Measurements from ENCODE around the gene DCHS2.
A peak's percentile ranks its signal among the peaks of the same experiment; 100 is the strongest.

DCHS2 gene

DNA sequence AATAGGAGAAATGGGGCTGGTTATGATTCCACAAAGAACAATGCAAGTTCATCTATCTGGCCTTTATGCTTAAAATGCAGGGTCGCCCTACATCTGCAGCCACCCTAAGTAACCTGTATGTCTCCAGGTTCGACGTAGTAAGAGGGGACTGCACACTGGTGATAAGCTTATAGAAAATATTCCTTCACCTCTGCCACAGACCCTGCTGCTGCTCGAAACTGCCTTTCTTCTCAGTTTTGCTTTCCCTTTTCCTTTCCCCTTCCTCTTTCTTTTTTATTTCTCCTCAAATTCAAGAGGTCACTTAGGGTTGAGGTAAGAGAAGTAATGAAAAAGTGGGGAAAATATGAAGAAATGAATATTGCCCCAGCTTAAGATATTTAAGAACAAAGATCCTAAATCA is 123.5 kb downstream of the DCHS2 start:
- DNase-seq, result no peak

DNA sequence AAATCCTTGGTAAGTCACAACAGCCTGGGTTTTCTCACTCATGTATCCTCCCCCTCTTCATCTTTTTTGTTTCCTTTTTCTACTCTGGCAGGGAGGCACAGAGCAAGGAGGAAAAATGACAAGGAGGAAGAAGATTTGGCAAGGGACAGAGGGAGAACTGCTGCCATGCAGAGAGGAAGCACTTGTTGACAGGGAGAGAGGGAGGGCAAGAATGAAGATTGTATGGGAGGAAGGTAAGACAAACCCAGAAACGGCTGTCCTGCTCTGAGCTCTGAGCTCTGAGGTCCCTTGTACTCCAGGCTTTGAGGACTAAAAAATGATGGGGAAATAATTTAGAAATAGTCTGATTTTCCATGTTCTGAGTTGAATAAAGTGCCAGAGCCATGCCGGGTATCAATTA is 123.9 kb downstream of the DCHS2 start:
- DNase-seq, result no peak

DNA sequence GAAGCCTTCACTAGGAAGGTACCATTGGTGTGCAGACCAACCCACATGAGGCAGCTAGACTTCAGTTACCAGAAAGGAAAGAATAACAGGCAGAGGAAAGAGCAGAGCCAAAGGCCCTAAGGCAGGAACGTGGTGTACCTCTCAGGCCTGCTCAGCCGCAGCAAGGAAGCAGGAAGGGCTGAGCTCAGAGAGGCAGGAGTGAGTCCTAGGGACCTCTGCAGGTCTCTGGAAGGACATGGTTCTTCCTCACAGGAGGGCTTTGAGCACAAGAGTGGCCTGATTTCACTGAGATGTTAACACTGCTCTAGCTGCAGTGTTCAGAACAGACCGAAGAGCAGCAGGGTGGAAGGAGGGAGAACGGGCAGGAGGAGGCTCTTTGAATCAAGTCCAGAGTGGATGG is 124.6 kb downstream of the DCHS2 start:
- no peak for DNase-seq

DNA sequence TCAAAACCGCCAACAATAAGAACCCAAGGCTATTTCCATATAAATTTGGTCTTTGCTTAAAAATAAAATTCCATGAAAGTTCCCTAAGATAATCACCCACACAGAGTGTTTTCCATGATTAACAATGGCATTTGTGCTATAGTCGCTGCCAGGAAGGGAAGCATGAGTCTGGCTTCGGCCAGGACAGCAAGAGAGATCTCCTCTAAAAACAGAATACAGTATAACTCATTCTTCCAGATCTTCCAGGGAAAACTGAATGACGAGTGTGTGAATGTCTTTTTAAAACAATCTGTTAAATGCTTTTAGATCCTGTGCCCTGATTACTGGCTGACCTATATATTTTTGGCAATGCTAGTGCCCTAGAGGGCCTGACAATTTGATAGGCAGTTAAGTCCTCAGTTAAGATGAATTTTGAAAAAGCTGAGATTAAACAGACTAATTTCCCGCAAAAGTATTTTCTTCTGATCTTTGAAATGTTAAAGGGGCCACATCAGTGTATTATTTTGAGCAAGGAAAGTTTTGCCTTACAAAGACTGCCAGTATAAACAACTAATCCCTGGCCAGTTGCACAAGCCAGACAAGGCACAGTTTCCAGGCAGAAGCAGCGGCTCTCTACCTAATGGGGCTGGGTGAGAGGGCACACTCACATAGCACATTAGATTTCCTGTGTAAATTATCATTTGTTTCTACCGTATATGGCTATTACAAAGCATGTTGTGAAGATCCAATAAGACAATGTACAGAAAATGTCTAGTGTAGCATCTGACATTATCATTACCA is 127.3 kb downstream of the DCHS2 start:
- no peak for DNase-seq

DNA sequence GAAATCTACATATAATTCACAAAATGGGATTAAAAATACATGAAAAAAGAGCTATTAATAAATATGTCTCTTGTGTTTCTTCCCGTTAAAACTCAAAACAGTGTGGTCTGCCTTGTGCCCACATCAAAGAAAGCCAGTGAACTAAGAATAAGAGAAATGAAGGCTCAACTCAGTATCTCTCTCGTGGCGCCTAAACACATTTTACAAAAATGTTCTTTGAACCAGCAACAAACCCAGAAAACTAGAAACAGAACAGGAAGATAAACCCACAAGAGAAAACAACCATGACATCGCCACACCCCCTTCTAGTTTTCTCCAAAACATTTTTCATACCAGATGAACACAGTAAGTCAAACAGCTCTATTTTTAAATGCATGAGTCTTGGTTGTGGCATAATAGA is 130.1 kb downstream of the DCHS2 start:
- DNase-seq, result no peak

DNA sequence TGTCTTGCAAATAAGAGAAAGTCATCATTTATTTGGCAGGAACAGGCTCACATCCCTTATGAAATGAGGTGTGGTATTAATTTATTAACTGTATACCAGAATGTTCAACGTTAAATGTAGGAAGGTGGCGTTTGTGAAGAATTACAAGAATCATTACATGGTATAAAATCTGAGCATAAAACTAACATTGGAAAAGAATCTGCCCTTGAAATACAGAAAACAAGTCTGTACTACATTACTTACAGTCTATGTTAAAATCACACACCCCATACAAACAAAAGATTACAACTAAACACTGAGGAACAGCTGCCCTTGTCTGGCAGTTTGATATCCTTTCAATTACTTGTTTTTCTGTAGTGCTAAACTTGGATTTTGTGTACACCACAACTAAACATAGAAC is 131.1 kb downstream of the DCHS2 start:
- no peak for DNase-seq

DNA sequence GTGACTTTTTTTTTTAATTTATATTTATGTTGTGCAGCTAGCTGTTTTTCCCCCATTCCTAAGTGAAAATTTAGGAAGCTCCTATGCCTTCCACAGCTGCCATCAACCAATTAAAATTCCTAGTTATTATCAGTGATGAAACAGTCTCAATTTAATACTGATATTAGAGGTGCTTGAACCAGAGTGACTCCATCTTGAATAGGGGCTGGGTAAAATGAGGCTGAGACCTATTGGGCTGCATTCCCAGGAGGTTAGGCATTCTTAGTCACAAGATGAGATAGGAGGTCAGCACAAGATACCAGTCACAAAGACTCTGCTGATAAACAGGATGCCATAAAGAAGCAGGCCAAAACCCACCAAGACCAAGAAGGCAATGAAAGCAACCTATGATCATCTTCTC is 136.7 kb downstream of the DCHS2 start:
- no peak for DNase-seq

DNA sequence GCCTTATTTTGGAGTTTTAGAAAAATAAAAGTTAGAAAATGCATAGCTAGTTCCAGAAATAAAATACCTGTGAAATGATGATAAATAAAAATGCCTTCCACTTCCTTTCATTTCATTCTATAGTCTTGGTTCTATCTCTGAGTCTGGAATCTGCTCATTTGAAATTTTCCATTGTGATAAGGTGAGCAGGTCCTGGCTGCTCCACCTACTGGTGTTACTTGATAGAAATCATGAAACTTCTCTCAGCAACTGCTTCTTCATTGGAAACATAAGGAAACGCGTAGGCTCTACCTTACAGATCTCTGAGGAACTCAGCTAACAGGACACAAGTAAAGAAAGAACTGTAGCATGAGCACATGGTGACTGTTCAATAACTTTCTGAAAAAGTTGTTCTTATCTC is 141.8 kb downstream of the DCHS2 start:
- no peak for DNase-seq

DNA sequence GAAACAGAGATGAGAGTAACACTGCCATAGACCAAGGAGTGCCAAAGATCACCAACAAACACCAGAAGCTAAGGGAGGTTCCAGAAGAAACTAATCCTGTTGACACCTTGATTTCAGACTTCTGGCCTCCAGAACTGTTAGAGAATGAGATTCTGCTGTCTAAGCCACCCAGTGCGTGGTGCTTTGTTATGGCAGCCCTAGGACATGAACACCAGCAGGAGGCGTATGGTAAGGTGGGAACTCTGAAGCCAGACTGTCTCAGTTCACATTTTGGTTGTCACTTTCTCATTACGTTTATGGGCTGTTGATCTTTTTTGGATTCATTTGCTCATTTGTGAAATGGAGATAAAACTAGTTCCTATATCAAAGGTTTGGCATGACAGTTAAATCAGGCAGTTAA is 142.9 kb downstream of the DCHS2 start:
- DNase-seq, result no peak

DNA sequence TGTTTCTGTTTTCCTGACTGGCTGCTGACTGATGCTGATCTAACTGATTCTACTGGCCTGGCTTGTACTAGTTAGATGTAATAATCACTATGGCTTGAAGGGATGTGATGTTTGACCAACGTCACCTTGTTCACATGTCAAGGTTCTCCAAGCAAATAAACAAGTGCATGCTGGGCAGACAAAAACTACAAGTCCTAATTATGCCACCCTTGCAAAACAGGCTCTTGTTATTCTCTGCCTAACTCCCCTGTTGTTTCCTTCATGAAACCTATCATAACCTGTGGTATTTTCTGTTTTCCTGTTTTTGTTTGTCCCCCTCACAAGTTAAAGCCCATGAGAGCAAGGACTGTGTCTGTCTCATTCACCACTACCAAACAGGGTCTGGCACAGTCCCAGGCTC is 146.2 kb downstream of the DCHS2 start:
- DNase-seq, result no peak

DNA sequence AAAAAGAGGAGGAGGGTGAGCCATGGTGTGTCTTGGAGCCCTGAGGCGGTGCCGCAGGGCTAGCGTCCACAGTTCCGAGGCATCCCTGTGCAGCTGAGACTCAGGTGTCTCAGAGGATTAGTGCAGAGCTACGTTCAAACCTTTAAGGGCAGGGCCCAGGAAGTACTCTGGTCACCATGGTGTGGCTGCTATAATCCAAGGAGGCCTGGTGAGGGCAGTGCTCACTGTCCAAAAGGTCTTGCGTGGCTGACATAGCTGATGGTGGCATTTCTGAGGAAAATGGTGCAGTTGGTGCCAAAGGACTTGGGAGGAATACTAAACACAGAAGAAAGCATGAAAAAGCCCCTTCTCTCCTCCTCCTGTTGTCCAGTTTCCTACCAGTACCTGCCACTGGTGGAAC is 146.9 kb downstream of the DCHS2 start:
- no peak for DNase-seq

DNA sequence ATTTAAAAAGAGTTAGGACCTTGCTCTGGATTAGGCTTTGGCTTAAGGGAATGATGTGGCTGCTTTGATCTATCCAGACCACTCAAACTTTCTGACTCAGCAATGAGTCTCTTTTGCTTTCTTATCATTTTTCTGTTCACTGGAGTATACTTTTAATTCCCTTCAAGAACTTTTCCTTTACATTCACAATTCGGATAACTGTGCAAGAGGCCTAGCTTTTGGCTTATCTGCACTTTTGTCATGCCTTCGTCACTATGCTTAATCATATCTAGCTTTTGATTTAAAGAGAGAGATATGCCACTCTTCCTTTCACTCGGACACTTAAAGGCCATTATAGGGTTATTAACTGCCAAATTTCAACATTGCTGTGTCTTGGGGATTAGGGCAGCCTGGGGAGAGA is 147.9 kb downstream of the DCHS2 start:
- DNase-seq, result no peak

DNA sequence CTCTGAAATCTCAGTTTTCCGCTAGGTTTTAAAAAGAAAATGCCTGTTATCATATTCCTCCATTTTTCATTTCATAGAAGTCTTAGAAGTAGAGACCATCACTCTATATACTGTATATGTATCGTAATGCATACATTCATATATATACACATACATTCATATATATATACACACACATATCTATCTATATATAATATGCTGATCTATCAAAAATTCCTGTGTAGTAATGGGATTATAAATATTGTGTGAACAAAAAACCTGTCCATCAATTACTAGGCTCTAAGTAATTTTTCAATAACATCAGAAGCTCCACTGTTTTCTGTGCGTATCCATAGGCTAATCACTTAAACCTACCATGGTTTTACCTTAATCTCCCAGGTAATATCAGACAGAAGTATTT is 150.2 kb downstream of the DCHS2 start:
- DNase-seq, result no peak

DNA sequence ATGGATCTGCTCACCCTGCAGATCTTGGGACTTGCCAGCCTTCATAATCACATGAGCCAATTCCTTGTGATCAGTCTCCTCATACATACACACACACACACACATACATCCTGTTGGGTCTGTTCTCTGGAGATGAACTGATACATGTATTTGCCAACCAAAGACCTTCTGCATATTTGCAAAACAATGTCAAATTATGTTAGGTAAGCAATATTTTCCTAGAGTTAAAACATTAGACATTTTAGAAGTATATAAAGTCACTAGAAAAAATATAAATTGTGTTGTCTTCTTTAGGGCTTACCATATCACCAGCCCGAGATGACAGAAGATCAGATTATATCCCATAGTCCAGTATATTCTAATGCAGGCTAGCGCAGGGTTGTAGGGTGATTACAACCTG is 156.0 kb downstream of the DCHS2 start:
- no peak for DNase-seq

DNA sequence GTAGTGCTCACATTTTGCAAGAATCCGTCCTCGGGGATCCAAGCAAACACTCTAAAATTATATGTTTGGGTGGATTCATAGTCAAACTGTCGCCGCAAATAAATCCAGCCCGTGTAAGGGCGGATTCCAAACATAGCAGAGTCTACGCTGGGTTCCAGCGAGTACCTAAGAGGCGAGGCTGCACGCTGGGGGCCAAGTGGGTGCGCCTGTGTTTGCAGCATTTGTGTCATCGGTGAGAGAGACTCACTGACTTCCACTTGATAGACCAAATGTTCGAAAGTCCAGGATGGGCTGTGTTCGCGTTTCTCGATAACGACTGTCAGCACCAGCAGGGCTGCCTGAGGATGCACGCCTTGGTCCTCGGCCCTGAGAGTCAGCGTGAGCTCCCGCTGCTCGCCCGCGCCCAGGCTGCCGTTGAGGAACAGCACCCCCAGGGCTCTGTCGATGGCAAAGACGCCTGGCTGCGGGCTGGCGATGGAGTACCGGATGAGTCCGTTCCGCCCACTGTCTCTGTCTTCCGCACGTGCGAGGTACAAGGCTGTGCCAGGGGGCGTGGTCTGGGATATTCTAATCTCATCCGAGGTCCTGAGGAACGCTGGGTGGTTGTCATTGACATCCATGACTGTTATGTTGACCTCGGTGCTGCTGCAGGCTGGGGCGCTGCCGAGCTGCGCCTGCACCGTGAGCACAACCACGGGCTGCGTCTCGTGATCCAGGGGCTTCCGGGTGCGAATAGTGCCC is 158.7 kb downstream of the DCHS2 start:
- DNase-seq, result peak; percentile 64

DNA sequence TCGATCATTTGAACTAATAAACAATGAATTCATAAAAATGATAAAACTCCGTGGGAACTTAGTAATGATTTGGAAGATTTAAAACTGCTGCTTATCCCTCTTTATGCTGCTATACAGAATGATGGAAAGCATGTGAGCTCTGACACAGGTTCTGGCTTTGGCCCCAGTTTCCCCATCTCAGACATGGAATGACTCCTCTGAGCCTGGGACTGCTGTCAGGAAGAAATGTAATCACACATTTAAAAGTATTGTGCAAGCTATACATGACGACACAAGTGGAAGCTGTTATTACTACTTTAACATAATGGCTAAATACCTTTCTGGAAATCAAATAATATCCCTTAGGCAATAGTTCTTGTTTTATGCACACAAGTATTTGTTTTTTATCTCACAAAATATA is 161.7 kb downstream of the DCHS2 start:
- DNase-seq, result no peak

DNA sequence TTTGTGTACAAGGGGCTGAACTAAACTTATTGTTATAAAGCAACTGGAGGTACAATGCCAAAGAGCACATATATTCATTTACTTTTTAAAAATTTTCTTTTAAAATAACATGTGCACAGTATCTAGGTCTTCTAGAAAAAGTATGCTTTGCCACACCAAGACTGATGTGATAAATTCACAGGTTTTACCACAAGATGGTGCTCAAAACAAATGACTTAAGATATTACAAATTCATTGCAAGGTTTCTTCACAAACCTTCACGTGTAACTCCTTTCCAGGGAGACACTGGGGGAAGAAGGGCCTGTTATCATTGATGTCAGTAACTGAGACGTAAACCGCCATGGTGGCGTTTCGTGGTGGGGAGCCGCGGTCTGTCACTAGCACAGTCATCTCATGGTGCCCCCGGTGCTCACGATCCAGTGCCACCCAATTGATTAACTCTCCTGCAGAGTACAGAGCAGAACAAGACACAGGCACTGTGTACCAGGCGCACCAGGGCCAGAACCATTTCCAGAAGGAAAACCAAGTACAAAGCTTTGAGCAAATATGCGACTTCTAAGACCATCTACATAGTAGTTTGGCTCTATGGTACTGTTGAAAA is 162.2 kb downstream of the DCHS2 start:
- DNase-seq, result no peak

DNA sequence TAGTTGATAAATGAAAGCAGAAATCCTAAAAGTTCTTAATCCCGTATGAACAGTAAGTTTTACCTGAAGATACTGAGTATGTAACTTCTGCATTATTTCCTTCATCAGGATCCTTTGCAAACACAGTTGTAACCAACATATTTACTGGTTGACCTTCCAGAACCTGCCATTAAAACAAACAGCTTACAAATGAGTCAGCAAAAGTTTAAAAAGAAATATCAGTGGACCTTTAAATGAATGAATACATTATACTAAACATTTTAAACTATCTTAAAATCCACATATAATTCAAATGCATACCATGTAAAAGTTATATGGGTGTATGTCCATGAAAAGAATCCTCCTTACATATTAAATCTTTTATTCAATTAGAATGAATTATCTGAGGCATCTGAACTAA is 163.6 kb downstream of the DCHS2 start:
- no peak for DNase-seq

DNA sequence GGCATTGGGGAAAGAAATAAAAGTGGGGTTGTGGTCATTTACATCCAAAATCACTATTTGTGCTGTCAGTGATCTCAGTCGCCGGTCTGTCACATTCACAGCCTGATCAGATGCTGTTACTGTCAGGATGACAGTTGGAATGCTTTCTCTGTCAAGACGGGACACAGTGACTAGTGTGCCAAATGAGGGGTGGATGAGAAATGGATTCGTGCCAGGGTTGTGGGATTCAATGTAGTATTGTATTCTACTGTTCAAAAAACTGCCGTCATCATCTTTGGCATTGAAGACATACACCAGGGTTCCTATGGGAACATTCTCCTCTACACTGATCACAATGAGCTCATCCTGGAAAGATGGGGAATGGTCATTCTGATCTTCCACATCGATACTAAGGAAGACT is 171.1 kb downstream of the DCHS2 start:
- DNase-seq, result no peak

DNA sequence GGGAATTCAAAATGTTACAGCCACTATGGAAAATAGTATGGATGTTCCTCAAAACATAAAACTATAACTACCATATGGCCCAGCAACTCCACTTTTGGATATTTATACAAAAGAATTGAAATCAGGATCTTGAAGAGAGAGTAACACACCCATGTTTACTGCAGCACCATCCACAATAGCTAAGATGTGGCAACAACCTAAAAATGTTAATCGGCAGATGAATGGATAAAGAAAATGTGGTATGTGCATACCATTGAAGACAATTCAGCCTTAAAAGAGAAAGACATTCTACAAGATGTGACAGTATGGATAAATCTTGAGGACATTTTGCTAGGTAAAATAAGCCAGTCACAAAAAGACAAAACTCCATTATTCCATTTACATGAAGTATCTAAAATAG is 171.9 kb downstream of the DCHS2 start:
- DNase-seq, result no peak

DNA sequence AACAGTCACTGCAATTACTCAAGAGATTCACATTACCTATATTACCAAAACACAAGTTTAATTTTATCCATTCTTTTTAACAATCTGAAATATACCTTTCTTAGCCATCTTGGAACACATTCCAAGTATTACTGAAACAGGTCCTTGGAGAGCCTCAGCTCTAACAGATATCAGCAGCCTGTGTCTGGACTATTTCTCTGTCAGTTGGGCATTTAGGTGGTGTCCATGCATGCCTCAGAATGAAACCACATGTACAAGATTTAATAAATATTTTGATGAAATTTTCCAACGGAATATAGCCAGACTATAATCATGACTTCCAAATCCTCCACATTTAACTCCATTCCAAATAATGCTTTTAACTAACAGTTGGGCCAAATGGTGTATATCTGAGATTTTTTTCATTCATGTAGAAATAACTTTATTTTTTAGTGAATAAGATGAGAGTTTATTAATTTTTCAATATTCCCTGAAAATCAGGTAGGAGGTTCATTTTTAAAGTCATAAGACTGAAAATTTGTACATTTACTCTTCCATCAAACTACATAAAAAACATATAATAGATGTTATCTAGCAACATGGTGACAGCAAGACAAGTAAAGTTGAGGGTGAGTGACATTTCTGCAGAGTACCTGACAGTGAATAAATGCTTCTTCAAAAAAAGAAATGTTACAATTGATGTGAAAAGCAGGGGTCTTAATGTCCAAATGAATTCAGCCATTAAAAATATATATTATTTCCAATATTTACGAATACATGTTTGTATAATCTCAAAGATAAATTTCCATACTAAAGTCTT is 174.2 kb downstream of the DCHS2 start:
- DNase-seq, result no peak

DNA sequence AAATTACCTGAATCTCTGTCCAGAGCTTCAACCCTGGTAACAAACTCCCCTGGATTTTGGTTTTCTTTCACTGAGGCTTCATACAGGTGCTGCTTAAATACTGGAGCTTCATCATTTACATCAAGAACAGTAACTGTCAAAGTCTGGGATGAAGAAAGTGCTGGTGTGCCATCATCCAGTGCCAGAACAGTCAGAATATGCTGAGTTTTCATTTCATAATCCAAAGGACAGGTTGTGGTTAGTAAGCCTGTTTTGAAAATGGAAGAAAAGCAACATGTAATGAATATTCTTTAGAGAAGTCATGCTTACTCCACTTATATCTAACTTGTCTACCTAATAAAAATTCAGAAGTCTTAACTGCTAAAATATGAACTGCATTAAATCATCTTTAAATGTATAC is 175.9 kb downstream of the DCHS2 start:
- DNase-seq, result no peak

DNA sequence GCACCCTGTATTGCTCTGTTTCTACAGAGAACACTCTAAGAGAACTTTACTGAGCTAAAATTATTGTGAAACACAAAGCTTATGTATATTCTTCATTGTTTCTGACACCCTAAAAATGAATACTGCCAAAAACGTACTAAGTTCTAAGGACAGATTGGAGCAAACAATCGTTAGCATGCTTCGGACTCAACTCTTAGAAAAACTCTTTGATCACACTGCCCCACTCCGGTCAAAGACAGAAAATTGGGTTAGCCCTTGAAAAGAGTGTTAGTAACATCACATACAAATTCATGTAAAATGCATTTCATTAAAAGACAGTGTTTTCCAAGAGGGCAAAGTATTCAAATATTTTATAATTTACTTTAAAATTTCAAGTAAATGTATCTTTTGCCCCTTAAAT is 177.4 kb downstream of the DCHS2 start:
- no peak for DNase-seq

All from stimulated activated CD4-positive, alpha-beta T cell treated with anti-CD3 and anti-CD28 coated beads, Interleukin-4, amount 100 ng/mL, for 24 hours (primary cell).